PFSK-1 (cell line): ENCODE data around the gene NXPH3.

Source experiments
- POLR2AphosphoS5 ChIP-seq: IDR thresholded peaks from 2 replicates; pipeline ENCODE4 v1.6.1; 2012; ENCODE audit warnings: low read depth, mild to moderate bottlenecking, control low read depth, low read length, moderate library complexity
- TAF1 ChIP-seq: IDR thresholded peaks from 2 replicates; pipeline ENCODE4 v1.6.1; 2012; ENCODE audit warnings: low read length, control low read depth, borderline replicate concordance; ENCODE audit not compliant: insufficient read depth
- TF ChIP-seq, protein P1 (sequence below), 2 experiments: IDR thresholded peaks; 2 replicates each; pipeline versions ENCODE4 v1.6.1 to v1.8.0; 2011 to 2012; ENCODE audit warnings: low read depth in 2 of 2, low read length in 2 of 2, control low read depth in 1 of 2, inconsistent platforms in 1 of 2, mild to moderate bottlenecking in 1 of 2, moderate library complexity in 1 of 2; ENCODE audit not compliant: insufficient read depth in 1 of 2

DNA sequence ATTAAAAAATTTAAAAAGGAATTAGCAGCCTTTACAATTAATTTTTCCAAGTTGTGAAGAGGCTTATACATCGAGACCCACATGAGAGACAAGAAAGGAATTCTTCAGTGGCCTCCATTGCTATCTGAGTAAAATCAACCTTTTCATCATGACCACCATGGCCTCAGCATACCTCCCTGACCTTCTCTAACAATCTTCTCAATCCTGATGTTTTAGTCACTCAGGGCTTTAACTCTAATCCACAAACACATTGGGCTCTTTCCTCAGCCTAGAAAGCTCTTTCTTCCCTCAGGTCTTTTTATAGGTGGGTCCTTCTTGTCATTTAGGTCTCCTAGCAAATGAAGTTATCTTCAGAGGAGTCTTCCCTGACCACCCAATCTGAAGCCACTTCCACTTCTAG, 55.8 kb downstream of the NXPH3 start:
- TF ChIP-seq, protein P1, sequence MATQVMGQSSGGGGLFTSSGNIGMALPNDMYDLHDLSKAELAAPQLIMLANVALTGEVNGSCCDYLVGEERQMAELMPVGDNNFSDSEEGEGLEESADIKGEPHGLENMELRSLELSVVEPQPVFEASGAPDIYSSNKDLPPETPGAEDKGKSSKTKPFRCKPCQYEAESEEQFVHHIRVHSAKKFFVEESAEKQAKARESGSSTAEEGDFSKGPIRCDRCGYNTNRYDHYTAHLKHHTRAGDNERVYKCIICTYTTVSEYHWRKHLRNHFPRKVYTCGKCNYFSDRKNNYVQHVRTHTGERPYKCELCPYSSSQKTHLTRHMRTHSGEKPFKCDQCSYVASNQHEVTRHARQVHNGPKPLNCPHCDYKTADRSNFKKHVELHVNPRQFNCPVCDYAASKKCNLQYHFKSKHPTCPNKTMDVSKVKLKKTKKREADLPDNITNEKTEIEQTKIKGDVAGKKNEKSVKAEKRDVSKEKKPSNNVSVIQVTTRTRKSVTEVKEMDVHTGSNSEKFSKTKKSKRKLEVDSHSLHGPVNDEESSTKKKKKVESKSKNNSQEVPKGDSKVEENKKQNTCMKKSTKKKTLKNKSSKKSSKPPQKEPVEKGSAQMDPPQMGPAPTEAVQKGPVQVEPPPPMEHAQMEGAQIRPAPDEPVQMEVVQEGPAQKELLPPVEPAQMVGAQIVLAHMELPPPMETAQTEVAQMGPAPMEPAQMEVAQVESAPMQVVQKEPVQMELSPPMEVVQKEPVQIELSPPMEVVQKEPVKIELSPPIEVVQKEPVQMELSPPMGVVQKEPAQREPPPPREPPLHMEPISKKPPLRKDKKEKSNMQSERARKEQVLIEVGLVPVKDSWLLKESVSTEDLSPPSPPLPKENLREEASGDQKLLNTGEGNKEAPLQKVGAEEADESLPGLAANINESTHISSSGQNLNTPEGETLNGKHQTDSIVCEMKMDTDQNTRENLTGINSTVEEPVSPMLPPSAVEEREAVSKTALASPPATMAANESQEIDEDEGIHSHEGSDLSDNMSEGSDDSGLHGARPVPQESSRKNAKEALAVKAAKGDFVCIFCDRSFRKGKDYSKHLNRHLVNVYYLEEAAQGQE (IDR thresholded peaks at IDR 0.05; ENCODE audit: insufficient read depth in 1 of 2, low read depth in 2 of 2, low read length in 2 of 2) = no peak
- TF ChIP-seq POLR2AphosphoS5 = no peak
- no peak for TF ChIP-seq TAF1
